ENCODE data around the gene HSP90B1. TPM values are rescaled to one million over a fixed set of nuclear protein-coding genes. Genes with fewer than 3 reads are reported as not detected.

HSP90B1 gene
- total RNA-seq, 1 experiment from 2014 or later: 864 TPM

DNA sequence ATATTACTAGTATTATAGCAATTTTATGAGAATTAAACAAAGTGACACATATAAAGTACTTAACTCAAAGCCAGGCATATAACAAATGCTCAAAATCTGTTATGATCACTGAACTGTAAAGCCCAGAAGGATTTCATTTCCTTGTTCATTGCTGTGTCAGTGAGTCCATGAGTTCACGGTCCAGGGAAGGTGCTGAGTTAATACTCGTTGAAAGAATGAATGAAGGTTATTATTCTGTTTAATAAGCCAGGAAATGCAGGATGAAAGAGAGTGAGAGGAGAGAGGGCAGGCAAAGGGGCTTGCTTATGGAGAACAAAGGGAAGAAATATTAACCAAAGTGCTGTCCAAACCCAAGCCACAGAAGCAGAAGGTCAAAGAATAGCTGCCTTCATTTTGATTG is 48.9 kb upstream of the HSP90B1 start (continued):
- TF ChIP-seq E2F1 (CRISPR knock-in tag; IDR thresholded peaks at IDR 0.05) (no peak), RORB (CRISPR knock-in tag; IDR thresholded peaks at IDR 0.05) (no peak), CBFB (CRISPR knock-in tag; IDR thresholded peaks at IDR 0.05; ENCODE audit: low read depth) (no peak), OVOL2 (CRISPR knock-in tag; IDR thresholded peaks at IDR 0.05; ENCODE audit: borderline replicate concordance) (no peak)
- TF ChIP-seq, protein P1, sequence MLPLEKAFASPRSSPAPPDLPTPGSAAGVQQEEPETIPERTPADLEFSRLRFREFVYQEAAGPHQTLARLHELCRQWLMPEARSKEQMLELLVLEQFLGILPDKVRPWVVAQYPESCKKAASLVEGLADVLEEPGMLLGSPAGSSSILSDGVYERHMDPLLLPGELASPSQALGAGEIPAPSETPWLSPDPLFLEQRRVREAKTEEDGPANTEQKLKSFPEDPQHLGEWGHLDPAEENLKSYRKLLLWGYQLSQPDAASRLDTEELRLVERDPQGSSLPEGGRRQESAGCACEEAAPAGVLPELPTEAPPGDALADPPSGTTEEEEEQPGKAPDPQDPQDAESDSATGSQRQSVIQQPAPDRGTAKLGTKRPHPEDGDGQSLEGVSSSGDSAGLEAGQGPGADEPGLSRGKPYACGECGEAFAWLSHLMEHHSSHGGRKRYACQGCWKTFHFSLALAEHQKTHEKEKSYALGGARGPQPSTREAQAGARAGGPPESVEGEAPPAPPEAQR (CRISPR knock-in tag; IDR thresholded peaks at IDR 0.05): no peak

GRCh38 chr12:103882861-103883596 is 47.2 kb upstream of the HSP90B1 start:
- ATAC-seq (no peak), DNase-seq (ENCODE audit: low spot score) (no peak)
- Mint-ChIP-seq H3K4me3 (no peak overlapping the region), H3K27me3 (ENCODE audit: low read depth) (no peaks in the 10 kb centered on the region), H3K4me1 (peaks cover 11% of the 10 kb centered on the region), H3K9me3 (no peaks in the 10 kb centered on the region), H3K27ac (no peak overlapping the region), H3K36me3 (no peaks in the 10 kb centered on the region)
- CTCF ChIA-PET: interaction anchor here (0.8 kb wide), 1 partner anchor 46 kb away, joined by 3 read pairs; no protein-coding TSS in a partner anchor
- no peak for TF ChIP-seq ELF4 (CRISPR knock-in tag; IDR thresholded peaks at IDR 0.05; ENCODE audit: low read depth)
- no peak for TF ChIP-seq FOXK1 (CRISPR knock-in tag; IDR thresholded peaks at IDR 0.05)
- no peak for TF ChIP-seq E2F5 (CRISPR knock-in tag; IDR thresholded peaks at IDR 0.05)
- TF ChIP-seq, protein P1 (CRISPR knock-in tag; IDR thresholded peaks at IDR 0.05): no peak
- no peak for TF ChIP-seq ZBTB21 (CRISPR knock-in tag; IDR thresholded peaks at IDR 0.05; ENCODE audit: borderline replicate concordance)
- no peak for TF ChIP-seq FOXJ3 (CRISPR knock-in tag; IDR thresholded peaks at IDR 0.05; ENCODE audit: borderline replicate concordance)
- TF ChIP-seq GABPB1 (CRISPR knock-in tag; IDR thresholded peaks at IDR 0.05): no peak
- TF ChIP-seq PRRX2 (CRISPR knock-in tag; IDR thresholded peaks at IDR 0.05): no peak
- no peak for TF ChIP-seq EMX1 (CRISPR knock-in tag; IDR thresholded peaks at IDR 0.05)
- no peak for TF ChIP-seq JUN (CRISPR knock-in tag; IDR thresholded peaks at IDR 0.05)
- TF ChIP-seq ZNF281 (CRISPR knock-in tag; IDR thresholded peaks at IDR 0.05): no peak
- TF ChIP-seq, protein P2, sequence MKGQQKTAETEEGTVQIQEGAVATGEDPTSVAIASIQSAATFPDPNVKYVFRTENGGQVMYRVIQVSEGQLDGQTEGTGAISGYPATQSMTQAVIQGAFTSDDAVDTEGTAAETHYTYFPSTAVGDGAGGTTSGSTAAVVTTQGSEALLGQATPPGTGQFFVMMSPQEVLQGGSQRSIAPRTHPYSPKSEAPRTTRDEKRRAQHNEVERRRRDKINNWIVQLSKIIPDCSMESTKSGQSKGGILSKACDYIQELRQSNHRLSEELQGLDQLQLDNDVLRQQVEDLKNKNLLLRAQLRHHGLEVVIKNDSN (CRISPR knock-in tag; IDR thresholded peaks at IDR 0.05): no peak
- TF ChIP-seq NR2C2 (CRISPR knock-in tag; IDR thresholded peaks at IDR 0.05): no peak
- TF ChIP-seq ZNF396 (CRISPR knock-in tag; IDR thresholded peaks at IDR 0.05; ENCODE audit: borderline replicate concordance): no peak
- POLR2A ChIA-PET: no interaction called here
